Measurements from ENCODE around the gene DPH6. TPM values are rescaled to one million over a fixed set of nuclear protein-coding genes. Genes with fewer than 3 reads are reported as not detected.
"Not testable (repeated sequence)": the region's sequence is repeated elsewhere in the genome, so short reads cannot be mapped to it uniquely, and the experiment has no call there.

Gene DPH6
- total RNA-seq, 1 donor from 2014 or later, result 15.0 TPM

DNA sequence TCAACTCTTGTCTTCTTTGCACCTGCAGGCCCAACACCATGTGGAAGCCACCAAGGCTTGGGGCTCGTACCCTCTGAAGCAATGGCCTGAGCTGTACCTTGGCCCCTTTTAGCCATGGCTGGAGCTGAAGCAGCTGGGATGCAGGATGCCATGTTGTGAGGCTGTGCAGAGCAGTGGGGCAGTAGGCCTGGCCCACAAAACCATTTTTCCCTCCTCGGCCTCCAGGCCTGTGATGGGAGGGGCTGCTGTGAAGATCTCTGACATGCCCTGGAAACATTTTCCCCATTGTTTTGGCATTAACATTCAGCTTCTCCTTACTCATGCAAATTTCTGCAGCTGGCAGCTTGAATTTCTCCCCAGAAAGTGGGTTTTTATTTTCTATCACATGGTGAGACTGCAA is 58.5 kb downstream of the DPH6 start:
- no peak for DNase-seq (ENCODE audit: low spot score)

DNA sequence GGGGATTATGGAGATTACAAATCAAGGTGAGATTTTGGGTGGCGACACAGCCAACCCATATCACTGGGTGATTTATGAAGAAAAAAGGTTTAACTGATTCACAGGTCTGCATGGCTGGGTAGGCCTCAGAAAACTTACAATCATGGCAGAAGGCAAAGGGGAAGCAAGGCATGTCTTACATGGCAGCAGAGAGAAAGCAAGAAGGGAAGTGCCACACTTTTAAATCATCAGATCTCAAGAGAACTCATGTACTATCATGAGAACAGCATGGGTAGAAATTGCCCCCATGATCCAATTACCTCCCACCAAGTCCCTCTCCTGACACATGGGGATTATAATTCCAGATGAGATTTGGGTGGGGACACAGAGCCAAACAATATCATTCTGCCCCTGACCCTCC is 59.7 kb downstream of the DPH6 start:
- DNase-seq (ENCODE audit: low spot score), result no peak

DNA sequence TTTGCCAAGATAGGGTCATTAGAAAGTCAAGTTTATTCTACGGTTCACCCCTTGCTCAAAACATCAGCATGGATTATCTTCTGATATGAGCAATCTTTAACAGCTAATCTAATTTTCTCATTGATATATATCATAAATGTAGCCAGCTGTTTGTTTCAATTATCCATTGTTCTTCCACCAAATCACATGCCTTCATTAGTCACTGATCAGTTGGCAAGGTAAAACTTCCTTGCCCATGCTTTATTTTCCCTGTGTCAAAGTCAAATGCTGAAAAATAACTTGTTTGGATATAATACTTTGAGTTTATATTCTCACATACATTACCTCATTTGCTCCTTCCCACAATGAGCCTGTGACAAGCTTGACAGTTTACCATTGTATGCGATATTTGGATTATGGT is 60.6 kb downstream of the DPH6 start:
- DNase-seq (ENCODE audit: low spot score), result no peak

GRCh38 chr15:35484231-35484945 is 61.6 kb downstream of the DPH6 start:
- no peak for DNase-seq (ENCODE audit: low spot score)

GRCh38 chr15:35481992-35482391 is 64.0 kb downstream of the DPH6 start:
- no peak for DNase-seq (ENCODE audit: low spot score)

- no peak for DNase-seq (ENCODE audit: low spot score)
Measured at GRCh38 chr15:35481064-35481463, 64.9 kb downstream of the DPH6 start.

DNA sequence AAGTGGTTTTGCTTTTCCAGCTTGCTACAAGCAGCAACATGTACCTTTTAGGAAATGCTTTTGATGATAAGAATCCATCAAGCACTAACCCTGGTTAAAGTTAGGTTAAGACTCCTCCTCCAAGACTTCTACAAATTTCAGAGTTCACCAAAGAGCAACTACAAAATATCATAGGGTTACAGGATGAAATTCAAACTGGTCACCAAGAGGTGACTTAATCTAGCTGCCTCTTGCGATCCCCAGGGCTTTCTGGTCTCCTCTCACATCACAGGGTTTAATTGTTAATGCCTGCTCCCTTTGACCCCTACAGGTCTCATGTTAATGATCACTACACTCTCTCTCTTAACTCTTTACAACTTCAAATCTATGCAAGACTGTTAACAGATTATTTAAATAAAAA is 66.5 kb downstream of the DPH6 start:
- no peak for DNase-seq (ENCODE audit: low spot score)

DNA sequence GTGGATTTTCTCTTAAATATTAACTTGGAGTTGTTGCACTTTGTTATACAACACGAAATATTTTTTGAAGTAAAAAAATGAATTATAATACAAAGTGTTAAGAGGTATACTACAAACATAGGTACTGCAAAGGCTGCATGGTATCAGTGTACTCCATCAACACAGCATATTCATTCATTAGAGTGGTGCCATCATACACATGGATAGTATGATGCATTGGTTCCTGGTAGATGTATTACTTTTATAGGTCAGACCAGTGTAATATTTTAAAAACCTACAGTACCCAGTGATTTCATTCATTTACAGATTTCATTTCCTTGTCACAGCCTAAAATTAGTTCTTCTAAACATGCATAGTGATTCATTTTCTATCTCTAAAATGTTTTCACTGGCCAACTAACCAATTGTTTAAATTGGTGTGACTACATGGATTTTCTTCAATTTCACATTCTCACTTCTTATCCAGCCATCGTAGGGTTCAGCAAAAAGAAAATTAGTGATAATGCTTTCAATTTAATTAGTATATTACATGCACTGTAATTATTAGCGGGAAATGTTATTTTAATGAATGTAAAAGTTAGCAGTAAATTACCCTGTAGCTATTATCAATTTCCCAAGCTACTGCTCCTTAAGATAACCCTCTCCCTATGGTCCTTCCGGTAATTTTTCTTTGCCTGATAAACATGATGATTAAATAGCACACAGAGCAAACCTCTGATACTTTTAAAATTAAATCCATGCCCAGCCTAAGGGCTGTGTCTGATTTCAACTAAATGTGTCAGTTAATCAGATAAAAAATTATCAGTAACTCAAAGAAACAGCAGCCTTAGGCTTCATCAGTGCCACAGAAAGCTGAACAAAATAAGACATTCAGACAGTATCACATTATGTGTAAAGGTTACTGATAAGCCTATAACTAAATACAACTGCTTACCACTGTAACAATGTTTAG is 68.4 kb downstream of the DPH6 start:
- DNase-seq (ENCODE audit: low spot score), result no peak

GRCh38 chr15:35471024-35471423 is 74.9 kb downstream of the DPH6 start:
- DNase-seq (ENCODE audit: low spot score), result no peak

DNA sequence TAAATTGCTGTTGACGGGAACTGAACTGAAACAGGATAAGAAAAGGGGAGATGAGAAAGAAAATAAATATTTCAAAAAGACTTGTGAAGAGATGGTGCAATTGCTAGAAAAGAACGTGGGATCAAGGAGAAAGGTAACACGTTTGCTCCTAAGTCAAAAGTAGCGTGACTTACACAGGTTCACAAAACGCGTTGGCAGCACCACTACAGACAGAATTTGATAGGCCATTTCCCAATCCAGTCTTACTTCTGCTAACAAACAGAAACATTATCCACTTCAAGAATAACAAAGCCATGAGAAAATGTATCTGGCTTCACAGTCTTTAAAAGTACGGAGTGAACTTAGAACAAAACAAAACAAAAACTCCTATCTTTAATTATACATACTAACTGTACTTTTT is 75.5 kb downstream of the DPH6 start:
- DNase-seq (ENCODE audit: low spot score), result no peak

GRCh38 chr15:35466476-35466875 is 79.5 kb downstream of the DPH6 start:
- DNase-seq (ENCODE audit: low spot score), result no peak

- DNase-seq (ENCODE audit: low spot score), result no peak
Measured at GRCh38 chr15:35465783-35466182, 80.2 kb downstream of the DPH6 start.

DNA sequence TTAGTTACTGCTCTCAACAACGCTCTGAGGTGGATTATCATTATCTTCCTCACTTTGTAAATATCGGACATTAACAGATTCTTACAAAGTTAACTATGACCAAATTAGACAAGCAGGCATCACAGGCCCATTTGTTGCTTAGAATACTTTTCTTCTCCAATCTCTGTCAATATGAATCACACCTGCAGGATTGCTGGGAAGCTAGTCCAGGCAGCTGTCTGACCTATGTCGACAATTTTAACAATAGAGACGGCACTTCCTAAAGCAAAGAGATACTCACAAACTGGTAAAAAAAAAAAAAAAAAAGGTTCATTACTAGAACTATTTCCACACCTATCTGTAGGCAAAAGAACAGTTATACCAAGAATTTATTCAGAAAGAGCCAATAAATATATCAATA is 85.3 kb downstream of the DPH6 start:
- DNase-seq (ENCODE audit: low spot score), result no peak

DNA sequence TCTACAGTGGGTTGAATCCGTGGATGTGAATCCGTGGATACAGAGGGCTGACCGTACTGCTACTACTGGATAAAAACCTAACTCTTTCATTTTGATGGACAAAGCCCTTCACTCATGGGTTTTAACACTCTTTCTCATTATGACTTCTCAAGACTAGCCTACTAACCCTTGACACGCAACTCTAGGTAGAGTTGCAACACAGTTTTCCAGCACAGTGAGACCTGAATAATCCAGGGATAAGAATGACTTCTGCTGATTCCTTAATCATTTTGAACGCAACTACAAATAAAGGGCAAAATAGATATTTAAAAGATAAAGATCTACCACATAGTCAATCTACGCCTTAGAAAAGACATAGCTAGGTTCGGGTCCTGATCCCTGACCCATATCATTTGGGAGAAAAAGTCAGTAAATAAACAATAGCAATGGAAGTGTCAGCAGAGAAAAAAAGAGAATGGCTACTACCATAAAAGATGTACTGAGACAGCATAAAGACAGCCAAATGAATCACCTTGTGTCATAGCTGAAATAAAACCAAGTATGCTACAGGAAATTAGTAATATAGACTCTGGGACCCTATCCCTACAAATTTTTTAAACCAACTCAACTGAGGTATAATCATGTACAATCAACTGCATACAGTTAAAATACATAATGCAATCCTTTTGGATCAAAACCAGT is 87.6 kb downstream of the DPH6 start:
- no peak for DNase-seq (ENCODE audit: low spot score)

DNA sequence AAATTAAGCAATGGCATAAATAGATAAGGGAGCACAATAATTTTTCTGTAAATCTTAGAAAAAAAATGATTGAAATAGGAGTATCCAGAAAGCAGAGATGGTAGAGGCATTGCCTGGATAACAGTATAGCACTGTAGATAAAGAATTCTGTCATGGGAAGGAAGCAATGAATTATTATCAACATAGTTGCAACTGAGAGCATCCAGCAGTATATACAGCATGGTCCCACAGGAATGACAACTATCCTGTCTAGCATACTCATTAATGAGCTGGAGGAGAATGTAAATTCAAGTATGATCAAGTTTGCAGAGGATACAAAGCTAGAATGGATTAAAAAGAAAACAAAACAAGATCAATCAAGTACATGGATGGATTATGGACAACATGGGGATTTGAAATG is 90.8 kb downstream of the DPH6 start:
- DNase-seq (ENCODE audit: low spot score), result no peak

GRCh38 chr15:35450492-35450891 is 95.5 kb downstream of the DPH6 start:
- no peak for DNase-seq (ENCODE audit: low spot score)

DNA sequence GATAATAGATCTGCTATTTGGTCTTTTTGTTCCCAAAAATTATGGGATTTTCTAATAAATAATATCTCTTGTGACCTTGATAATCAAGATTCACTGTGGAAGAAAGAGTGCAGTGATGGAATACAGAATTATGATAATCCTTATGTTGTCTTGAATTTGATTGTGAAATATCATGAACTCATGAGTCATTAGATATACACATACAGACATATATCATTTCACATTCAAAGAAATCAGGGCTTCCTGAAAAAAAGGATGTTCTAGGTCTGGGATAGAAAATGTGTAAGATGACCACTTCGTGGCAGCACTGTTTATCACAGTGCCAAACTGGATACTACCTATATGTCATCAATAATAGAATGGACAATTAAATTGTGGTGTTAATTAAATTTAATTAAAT is 97.7 kb downstream of the DPH6 start:
- DNase-seq (ENCODE audit: low spot score), result no peak

GRCh38 chr15:35445891-35446290 is 100.1 kb downstream of the DPH6 start:
- DNase-seq (ENCODE audit: low spot score), result no peak

GRCh38 chr15:35444557-35445204 is 101.3 kb downstream of the DPH6 start:
- no peak for DNase-seq (ENCODE audit: low spot score)

DNA sequence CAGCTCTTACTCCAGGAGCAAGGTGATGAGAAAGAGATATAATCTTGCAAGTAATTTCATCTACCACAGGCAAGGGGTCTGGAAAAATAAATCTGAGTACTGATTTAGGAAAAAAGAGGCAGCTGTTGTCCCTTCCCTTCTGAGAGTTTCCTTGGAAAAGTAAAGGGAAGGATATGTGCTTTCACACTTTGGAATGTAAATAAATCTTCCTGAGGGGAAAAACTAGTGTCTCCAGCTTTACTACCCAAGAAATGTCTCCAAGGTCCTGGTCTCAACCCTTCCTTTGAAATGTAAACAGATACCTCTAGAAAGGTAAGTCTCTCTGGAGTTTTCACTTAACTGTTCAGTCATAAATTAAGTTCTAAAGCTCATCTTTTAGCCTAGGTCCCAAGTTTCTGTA is 102.6 kb downstream of the DPH6 start:
- no peak for DNase-seq (ENCODE audit: low spot score)

DNA sequence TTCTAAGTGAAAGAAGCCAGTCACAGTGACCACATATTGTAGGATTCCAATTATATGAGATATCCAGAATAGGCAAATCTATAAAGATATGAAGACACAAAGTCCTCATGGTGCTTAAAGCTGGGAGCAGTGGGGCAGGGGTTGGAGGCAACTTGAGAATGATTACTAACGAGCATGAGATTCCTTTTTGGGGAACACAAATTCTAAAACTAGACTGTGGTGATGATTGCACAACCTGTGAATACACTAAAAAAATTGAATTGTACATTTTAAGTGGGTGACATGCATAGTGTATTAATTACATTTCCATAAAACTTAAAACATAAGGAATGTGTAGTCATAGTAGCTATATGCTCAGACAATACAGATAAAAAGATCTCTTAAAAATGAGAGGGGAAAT is 103.2 kb downstream of the DPH6 start:
- DNase-seq (ENCODE audit: low spot score), result no peak

- not testable (repeated sequence) for DNase-seq (ENCODE audit: low spot score)
Measured at GRCh38 chr15:35441279-35441678, 104.7 kb downstream of the DPH6 start.
